Inflammatory macrophage treated with lipopolysaccharide for 4 hours (primary cell): ENCODE measurements around the gene C10orf105.

Experiments used
- DNase-seq: peaks from one replicate; pipeline ENCODE4 v3.0.0-alpha.2; 2020

Gene C10orf105

GRCh38 chr10:71671994-71672946 lies 47.3 kb downstream of the C10orf105 start:
- no peak for DNase-seq

GRCh38 chr10:71667387-71667752 lies 52.2 kb downstream of the C10orf105 start:
- DNase-seq, result peak; percentile 12

- DNase-seq, result no peak
These were observed 52.8 kb downstream of the C10orf105 start for GRCh38 chr10:71666639-71667386.

- no peak for DNase-seq
These were observed 54.1 kb downstream of the C10orf105 start for GRCh38 chr10:71665456-71665855.

- no peak for DNase-seq
These were observed 55.0 kb downstream of the C10orf105 start for GRCh38 chr10:71664585-71664984.

- no peak for DNase-seq
These were observed 56.3 kb downstream of the C10orf105 start for GRCh38 chr10:71663311-71663710.

GRCh38 chr10:71661779-71662336 lies 57.7 kb downstream of the C10orf105 start:
- DNase-seq, result no peak
